ENCODE results near the gene TENM4.
"Not testable (repeated sequence)": the region's sequence is repeated elsewhere in the genome, so short reads cannot be mapped to it uniquely, and the experiment has no call there.

Gene TENM4

GRCh38 chr11:79199729-79200354 is 241.0 kb downstream of the TENM4 start:
- no peak for DNase-seq

DNA sequence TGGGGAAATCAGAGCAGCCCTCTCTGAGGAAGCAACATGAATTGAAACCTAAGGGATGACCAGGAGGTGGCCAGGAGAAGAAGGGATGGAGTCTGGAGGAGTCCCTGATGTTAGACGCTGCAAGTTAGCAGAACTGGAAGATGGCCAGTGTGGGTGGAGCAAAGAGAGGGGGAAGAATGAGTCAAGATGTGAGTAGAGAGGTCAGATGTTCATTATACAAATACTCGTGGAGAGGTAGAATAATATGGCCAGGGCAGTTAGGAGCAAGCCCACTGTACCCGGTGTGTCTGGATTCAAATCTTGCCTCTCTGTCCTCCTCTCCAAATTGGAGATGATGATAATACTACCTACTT is 242.0 kb downstream of the TENM4 start:
- DNase-seq, result no peak

GRCh38 chr11:79198203-79198897 is 242.5 kb downstream of the TENM4 start:
- no peak for DNase-seq

- no peak for DNase-seq
These were observed 243.9 kb downstream of the TENM4 start for GRCh38 chr11:79196950-79197349.

DNA sequence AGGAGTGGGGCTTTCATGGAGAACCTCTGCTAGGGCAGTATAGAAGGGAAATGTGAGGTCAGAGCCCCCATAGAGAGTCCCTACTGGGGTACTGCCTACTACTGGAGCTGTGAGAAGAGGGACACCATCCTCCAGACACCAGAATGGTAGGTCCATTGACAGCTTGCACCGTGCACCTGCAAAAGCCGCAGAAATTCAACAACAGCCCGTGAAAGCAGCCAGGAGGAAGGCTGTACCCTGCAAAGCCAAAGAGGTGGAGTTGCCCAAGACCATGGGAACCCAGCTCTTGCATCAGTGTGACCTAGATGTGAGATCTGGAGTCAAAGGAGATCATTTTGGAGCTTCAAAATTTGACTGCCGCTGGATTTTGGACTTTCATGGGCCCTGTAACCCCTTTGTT is 245.6 kb downstream of the TENM4 start:
- DNase-seq, result no peak

DNA sequence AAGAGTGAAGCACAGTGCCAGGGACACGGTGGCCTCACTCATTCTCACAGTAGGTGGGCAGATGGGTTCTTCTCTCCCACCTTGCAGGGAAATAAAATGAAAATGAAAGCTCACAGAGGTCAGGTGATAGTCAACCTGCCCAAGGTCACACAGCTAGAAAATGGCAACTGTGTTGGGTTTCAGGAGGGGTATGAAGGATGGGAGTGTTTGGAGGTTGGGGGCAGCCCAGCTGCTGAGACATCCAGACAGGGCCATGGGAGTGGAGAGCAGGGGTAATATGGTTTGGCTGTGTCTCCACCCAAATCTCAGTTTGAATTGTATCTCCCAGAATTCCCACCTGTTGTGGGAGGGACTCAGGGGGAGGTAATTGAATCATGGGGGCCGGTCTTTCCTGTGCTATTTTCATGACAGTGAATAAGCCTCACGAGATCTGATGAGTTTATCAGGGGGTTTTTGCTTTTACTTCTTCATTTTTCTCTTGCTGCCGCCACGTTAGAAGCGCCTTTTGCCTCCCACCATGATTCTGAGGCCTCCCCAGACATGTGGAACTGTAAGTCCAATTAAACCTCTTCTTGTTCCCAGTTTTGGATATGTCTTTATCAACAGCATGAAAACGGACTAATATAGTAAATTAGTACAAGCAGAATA is 247.0 kb downstream of the TENM4 start:
- DNase-seq, result no peak

- no peak for DNase-seq
These were observed 248.0 kb downstream of the TENM4 start for GRCh38 chr11:79192836-79193235.

- not testable (repeated sequence) for DNase-seq
These were observed 249.1 kb downstream of the TENM4 start for GRCh38 chr11:79191716-79192115.

- not testable (repeated sequence) for DNase-seq
These were observed 250.3 kb downstream of the TENM4 start for GRCh38 chr11:79190553-79190952.

DNA sequence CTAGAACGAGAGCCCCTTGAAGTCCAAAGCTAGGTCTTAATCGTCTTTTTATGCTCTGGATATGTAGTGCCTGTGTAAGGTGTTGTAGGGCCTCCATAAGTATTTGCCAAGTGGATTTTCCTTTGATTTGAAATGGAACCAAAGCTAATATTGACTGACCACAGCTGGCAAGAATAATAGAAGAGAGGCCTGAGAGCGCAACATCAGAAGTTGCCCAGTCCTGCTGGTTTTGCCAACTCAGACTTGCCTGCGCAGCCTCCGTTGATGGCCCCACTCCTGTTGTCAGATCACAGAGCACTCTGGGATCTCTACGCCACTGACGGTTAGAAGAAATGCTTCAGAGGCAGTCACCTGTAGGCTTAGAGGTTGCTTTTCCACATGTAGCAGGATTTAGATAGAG is 251.2 kb downstream of the TENM4 start:
- no peak for DNase-seq

GRCh38 chr11:79189055-79189454 is 251.8 kb downstream of the TENM4 start:
- DNase-seq, result no peak

DNA sequence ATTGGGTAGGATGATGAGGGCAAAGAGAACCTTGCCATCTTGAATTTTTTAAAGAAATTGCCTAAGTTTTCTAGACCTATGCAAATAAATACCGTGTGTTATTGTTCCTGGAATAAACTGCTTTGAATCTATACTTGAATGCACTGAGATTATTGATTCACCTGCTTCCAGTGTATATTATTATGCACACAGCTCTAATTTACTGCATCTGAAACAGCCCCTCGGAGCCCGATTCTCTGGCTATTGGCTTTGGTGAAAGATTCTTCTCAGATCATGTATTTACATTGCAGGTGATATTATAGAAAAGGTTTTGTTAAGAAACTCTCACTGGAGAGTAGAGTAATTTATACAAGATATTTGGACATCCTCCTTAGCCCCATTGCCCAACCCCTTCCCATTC is 254.2 kb downstream of the TENM4 start:
- DNase-seq, result no peak

DNA sequence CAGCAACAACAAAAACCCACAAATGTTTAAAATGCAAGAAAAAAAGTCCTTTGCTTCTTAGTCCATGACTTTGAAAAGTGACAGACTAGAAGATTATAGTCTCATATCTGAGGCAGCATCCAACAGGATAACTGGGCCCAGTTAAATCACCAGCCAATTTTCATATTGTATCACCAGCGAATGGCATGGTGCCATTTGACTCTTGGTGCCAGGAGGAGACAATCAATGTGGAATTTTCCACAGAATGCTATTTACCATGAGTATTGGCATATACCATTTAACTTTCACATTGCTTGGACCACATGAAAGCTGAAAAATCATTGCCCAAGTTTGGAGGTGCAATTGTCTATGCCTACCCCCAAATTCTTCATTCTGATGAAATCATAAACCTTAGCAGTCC is 255.5 kb downstream of the TENM4 start:
- no peak for DNase-seq

DNA sequence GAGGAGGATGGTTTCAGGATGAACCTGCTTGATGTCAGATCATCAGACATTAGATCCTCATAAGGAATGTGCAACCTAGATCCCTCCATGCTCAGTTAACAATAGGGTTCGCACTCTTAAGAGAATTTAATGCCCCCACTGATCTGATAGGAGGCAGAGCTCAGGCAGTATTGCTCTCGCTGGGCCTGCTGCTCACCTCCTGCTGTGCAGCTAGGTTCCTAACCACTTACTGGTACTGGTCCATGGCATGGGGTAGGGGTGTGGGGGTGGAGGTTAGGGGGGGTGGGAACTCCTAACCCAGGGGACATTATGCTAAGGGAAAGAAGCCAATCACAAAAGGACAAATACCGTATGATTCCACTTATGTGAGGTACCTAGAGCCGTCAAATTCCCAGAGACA is 256.5 kb downstream of the TENM4 start:
- no peak for DNase-seq

GRCh38 chr11:79182794-79183193 is 258.0 kb downstream of the TENM4 start:
- DNase-seq, result no peak

DNA sequence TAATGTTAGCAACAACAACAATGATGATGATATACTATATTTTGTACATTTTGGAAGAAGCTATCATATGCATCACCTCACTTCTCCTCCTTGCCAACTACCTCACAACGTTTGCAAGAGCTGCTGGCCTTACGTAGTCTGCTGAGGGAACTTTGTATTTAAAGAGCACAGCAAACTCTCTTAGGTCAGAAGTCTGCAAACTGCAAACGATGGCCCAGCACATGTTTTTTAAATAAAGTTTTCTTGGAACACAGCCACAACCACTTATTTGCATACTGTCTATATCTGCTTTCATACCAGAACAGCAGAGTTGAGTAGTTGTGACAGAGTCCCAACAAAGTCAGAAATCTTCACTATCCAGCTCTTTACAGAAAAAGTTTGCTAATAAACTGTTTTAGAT is 261.7 kb downstream of the TENM4 start:
- no peak for DNase-seq

DNA sequence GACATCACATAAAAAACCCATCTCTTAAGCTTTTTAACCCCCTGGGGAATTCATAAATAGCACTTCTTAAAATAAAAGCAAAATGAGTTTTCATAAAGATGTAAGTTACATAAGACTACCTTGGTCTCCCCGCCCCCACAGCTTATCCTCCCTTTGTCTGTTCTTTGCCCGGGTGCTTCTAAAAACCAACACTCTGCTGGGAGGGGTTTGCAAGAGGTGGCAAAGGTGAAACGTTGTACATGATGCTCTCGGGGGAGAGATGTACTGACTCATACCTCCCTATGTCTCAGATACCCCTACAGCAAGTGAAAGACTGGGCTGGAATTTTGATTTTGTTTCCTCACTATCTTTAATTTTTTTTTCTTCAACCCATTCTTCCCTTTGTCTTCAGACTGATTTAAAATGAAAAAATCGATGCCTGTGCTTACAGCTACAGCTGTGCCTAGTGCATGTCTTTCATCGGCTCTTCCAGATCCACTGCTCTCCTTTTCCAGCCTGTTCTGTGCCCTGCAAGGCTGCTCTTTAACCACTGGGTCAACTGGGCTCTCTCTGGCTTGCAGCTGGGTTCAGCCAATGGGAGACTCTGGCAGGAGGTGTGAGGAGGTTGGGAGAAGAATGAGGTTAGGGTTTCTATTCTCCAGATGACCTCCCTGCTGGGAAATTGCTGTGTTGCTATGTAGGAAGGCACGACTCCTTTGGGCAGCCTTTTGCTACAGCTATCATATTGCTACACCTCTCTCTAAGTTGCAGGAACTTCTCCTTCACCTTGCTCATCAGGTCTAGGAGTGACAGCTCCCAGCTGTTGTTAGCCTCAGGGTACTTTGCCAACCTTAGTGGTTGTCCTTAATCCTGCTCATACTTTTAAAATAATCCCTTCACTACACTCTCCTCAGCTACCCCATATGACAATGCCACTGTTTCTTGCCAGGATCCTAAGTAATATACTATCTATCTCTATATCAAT is 266.5 kb downstream of the TENM4 start:
- no peak for DNase-seq

DNA sequence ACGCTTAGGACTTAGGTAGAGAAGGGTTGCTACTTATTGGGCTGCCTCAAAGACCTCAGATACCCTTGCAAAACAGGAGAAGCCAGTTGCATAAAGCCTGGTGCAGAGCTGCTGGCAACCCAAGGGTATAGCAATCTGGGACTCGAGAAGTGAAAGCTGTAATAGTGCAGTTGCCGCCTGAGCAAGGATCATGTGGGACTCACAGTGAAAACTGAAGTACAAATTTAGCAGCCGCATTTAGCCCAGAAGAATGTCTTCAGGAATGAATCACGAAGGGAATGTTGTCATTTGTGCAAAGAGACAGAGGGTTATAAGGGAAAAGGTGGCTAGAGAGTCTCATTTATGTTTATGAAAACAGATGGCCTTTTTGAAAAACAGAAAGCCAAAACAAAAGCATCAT is 267.2 kb downstream of the TENM4 start:
- DNase-seq, result no peak

GRCh38 chr11:79170321-79170720 is 270.5 kb downstream of the TENM4 start:
- DNase-seq, result no peak

GRCh38 chr11:79168530-79169110 is 272.2 kb downstream of the TENM4 start:
- no peak for DNase-seq

GRCh38 chr11:79167510-79168188 is 273.2 kb downstream of the TENM4 start:
- no peak for DNase-seq

GRCh38 chr11:79165908-79166307 is 274.9 kb downstream of the TENM4 start:
- DNase-seq, result no peak
